ENCODE data around the gene SLC66A2. TPM values are rescaled to one million over a fixed set of nuclear protein-coding genes. Genes with fewer than 3 reads are reported as not detected.

Gene SLC66A2
- total and polyA plus RNA-seq, 8 donors = 19.6 to 36.1 (median 22.6) TPM

DNA sequence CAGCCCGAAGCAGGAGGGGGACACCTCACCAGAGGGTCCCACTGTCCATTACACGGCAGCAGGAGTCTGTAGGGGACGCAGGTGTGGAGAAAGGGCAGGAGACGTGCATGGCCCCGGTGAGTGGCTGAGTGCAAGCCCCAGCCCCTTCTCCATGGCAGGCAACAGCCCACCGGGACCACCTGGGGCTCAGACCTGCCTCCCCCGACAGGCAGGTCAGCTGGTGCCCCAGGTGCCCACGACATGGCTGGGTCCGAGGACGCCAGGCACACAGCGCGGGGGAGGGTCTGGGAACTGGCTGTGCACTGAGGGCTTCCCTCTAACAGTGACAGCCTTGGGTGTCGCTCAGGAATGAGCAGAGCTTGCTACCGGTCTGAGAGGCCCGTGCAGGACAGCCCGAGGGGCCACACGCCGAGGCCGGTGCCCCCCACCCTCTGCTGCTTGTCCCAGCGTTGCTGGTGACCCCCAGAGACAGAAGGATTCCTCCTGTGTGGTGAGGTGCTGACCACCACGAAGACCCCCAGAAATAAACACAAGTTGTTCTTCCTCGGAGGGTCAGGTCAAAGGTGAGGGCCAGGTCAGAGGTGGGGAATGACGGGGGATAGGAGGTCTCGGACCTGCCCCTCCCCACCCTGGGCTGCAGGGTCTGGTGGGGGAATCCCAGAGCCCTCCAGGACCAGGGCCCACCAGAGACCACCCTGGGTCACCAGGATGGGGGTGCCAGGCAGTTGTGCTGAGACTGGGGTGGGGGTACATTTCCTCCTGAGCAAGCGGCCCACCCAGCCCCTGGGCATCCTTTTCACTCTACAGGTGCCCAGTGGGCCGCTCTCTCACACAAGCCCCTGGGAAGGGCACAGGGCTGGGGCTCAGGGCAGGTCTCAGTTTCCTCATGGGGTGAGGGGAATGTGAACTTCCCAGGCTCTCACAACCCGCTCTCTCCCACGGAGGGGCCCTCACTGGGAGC, 50.6 kb downstream of the SLC66A2 start:
- FAIRE-seq = no peak
- H3K4me1 ChIP-seq = no peaks in the 10 kb centered on the region
- H3K27ac ChIP-seq = no peak overlapping the region
- intact Hi-C loops (cut with DNase I) = no loop called here
- H3K9me3 ChIP-seq = peaks cover 0 to 9% (median 0%) of the 10 kb centered on the region in 4 donors
- ATAC-seq = peak in 2 of 4 donors; percentile 14 to 17
- 95 to 96% methylated on average over 28 of the region's 28 CpGs for WGBS, 2 donors
- TF ChIP-seq, protein P1, sequence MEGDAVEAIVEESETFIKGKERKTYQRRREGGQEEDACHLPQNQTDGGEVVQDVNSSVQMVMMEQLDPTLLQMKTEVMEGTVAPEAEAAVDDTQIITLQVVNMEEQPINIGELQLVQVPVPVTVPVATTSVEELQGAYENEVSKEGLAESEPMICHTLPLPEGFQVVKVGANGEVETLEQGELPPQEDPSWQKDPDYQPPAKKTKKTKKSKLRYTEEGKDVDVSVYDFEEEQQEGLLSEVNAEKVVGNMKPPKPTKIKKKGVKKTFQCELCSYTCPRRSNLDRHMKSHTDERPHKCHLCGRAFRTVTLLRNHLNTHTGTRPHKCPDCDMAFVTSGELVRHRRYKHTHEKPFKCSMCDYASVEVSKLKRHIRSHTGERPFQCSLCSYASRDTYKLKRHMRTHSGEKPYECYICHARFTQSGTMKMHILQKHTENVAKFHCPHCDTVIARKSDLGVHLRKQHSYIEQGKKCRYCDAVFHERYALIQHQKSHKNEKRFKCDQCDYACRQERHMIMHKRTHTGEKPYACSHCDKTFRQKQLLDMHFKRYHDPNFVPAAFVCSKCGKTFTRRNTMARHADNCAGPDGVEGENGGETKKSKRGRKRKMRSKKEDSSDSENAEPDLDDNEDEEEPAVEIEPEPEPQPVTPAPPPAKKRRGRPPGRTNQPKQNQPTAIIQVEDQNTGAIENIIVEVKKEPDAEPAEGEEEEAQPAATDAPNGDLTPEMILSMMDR (IDR thresholded peaks at IDR 0.05) = no peak
- H3K4me3 ChIP-seq = no peak overlapping the region
- peaks cover 3 to 8% (median 8%) of the 10 kb centered on the region in 3 donors for H3K36me3 ChIP-seq
- no peaks in the 10 kb centered on the region for H3K27me3 ChIP-seq
- peak in 4 of 6 donors; percentile 8 to 58 (median 20) for DNase-seq

DNA sequence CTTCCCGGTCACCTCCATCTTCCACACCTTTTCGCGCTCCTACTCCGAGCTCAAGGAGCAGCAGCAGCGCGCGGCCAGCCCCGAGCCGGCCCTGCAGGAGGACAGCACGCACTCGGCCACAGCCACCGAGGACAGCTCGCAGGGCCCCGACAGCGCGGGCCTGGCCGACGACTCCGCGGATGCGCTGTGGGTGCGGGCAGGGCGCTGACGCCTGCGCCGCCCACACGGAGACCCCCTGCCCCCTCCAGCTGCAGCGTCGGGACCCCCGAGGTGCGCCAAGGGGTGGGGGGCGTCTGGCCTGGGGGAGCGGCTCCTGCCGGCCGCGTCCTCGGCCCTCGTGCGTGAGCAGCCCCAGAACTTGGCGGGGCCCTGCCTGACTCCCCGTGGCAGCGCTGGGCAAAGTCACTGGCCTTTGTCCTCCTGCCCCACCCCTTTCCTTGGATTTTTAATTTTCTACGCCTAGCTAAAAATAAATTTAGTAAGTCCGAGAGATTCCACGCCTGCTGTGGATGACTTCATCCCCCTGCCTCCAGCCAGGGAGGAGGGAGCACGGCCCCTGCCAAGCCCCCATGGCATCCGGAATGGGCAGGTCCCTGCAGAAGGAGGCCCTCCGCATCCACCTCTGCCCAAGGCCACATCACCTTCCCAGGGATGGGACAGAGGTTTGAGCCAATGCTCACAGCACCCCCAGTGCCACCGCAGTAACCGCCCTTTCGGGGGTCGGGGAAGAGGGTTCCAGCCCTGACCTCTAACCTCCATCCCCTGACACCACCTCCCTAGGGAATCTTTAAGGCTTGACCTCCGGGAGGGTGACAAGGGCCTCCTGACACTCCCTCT, 51.6 kb downstream of the SLC66A2 start:
- H3K4me3 ChIP-seq = no peak overlapping the region
- no peaks in the 10 kb centered on the region for H3K4me1 ChIP-seq
- intact Hi-C loops (cut with DNase I) = no loop called here
- H3K27me3 ChIP-seq = no peaks in the 10 kb centered on the region
- H3K27ac ChIP-seq = no peak overlapping the region
- TF ChIP-seq, protein P1 (IDR thresholded peaks at IDR 0.05) = no peak
- 81 to 82% methylated on average over 52 to 53 of the region's 53 CpGs for WGBS, 2 donors
- H3K36me3 ChIP-seq = peaks cover 3 to 8% (median 8%) of the 10 kb centered on the region in 3 donors
- peak in 1 of 4 donors; percentile 21 for ATAC-seq
- DNase-seq = peak in 3 of 6 donors; percentile 7 to 69 (median 26)
- FAIRE-seq = no peak
- H3K9me3 ChIP-seq = peaks cover 0 to 9% (median 0%) of the 10 kb centered on the region in 4 donors

DNA sequence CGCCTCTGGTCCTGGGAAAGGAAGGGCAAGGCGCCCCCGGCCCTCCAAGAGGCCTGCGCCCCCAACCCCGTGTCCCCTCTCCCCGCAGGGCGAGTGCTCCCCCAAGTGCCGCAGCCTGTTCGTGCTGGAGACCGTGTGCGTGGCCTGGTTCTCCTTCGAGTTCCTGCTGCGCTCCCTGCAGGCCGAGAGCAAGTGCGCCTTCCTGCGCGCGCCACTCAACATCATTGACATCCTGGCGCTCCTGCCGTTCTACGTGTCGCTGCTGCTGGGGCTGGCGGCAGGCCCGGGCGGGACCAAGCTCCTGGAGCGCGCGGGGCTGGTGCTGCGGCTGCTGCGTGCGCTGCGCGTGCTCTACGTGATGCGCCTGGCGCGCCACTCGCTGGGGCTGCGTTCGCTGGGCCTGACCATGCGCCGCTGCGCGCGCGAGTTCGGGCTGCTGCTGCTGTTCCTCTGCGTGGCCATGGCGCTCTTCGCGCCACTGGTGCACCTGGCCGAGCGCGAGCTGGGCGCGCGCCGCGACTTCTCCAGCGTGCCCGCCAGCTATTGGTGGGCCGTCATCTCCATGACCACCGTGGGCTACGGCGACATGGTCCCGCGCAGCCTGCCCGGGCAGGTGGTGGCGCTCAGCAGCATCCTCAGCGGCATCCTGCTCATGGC, 52.4 kb downstream of the SLC66A2 start:
- Histone ChIP-seq H3K4me3 (no peak overlapping the region), H3K27ac (no peak overlapping the region), H3K4me1 (no peaks in the 10 kb centered on the region), H3K27me3 (no peaks in the 10 kb centered on the region), H3K36me3 (peaks cover 3 to 8% (median 8%) of the 10 kb centered on the region in 3 donors), H3K9me3 (peaks cover 0 to 9% (median 0%) of the 10 kb centered on the region in 4 donors)
- no peak for FAIRE-seq
- peak in 2 of 6 donors; percentile 7 to 52 for DNase-seq
- peak in 1 of 4 donors; percentile 20 for ATAC-seq
- 65 to 74% methylated on average over 67 to 70 of the region's 70 CpGs for WGBS, 2 donors
- intact Hi-C loops (cut with DNase I) = no loop called here
- TF ChIP-seq, protein P1 (IDR thresholded peaks at IDR 0.05) = no peak

DNA sequence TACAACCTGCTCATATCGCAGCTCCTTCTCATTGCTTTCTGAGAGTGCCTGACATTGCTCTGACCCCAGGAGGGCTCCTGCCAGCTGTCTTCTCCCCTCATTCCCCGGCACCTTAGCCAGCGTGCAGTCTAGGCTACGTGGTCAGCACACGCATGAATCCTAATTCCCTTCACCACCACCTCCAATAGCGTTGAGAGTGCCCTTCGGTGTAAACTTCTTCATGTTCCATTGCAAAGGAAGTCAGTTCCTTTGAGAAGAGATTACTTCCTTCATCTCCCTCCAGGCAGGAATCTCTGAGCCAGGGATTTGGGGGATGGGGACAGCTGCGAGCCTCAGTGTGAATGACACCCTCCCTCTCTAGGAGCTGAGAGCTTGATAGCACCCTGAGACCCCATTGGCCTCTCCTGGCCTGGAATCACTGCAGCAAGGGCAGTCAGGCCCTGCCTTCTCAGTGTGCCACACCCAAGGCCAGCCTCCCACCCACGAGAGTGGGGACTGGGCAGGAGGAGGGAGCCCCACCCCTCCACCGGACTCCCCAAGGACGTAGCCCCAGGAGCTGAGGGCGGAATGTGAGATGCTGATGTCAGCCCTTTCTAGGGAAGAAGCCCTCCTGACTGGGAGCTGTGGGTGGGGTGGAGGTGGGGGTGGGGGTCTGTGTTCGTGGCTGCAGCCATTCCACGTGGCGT, 53.4 kb downstream of the SLC66A2 start:
- DNase-seq (peak in 2 of 6 donors; percentile 8 to 31), ATAC-seq (no peak), FAIRE-seq (no peak)
- H3K4me1 ChIP-seq = no peaks in the 10 kb centered on the region
- no peak overlapping the region for H3K4me3 ChIP-seq
- H3K27ac ChIP-seq = no peak overlapping the region
- TF ChIP-seq, protein P1 (IDR thresholded peaks at IDR 0.05) = no peak
- H3K27me3 ChIP-seq = no peaks in the 10 kb centered on the region
- intact Hi-C loops (cut with DNase I) = no loop called here
- whole genome bisulfite sequencing, 2 donors = 90 to 95% methylated on average over 15 of the region's 15 CpGs
- peaks cover 0 to 9% (median 0%) of the 10 kb centered on the region in 4 donors for H3K9me3 ChIP-seq
- H3K36me3 ChIP-seq = peaks cover 0 to 4% (median under 1%) of the 10 kb centered on the region in 3 donors

Measured in pancreas (tissue), 10 donors.